Measurements from ENCODE around the gene MRPS12. TPM values are rescaled to one million over a fixed set of nuclear protein-coding genes. Genes with fewer than 3 reads are reported as not detected.

The MRPS12 gene
- total and polyA plus RNA-seq, 9 of the 15 experiments (the other 6 are each of a cell fraction or from before 2014, with no cell fraction given): 8.1 to 174 (median 52.0) TPM

GRCh38 chr19:38924388-38924787 is 6.4 kb upstream of the MRPS12 start:
- H3K9me3 ChIP-seq (replicated peaks; ENCODE audit: control insufficient read depth, insufficient read depth, low read depth, low read length): no peaks in the 10 kb centered on the region
- BruUV-seq (replicated peaks): no TSS peak
- no peak overlapping the region for H3K9ac ChIP-seq (ENCODE audit: insufficient read depth in 1 of 2, low read depth in 2 of 2, low read length in 2 of 2)
- peaks cover 0 to 26% of the 10 kb centered on the region in 2 experiments; a peak in 3 of 5 replicates for H3K4me1 ChIP-seq (replicated peaks in 1 of 2; ENCODE audit: control insufficient read depth in 2 of 2, insufficient read depth in 2 of 2, low read length in 2 of 2)
- intact Hi-C loops (cut with micrococcal nuclease) (no loop called here), in situ Hi-C loops (cut with MboI) (loop anchor here (10.0 kb wide), 1 partner anchor 400 kb away; no protein-coding TSS in a partner anchor)
- no peak for TF ChIP-seq DMBX1 (CRISPR knock-in tag; IDR thresholded peaks at IDR 0.05; ENCODE audit: borderline replicate concordance)
- no peak for TF ChIP-seq BMI1 (IDR thresholded peaks at IDR 0.05; ENCODE audit: low read length)
- no peak for TF ChIP-seq MYNN (IDR thresholded peaks at IDR 0.05)
- no peak for TF ChIP-seq MYNN (CRISPR knock-in tag; IDR thresholded peaks at IDR 0.05)
- no peak for TF ChIP-seq NCOA1 (IDR thresholded peaks at IDR 0.05; ENCODE audit: low read depth)
- TF ChIP-seq ZNF696 (CRISPR knock-in tag; conservative IDR thresholded peaks at IDR 0.05): no peak
- no peak for TF ChIP-seq CUX1 (CRISPR knock-in tag; IDR thresholded peaks at IDR 0.05)
- no peak overlapping the region for H3K27ac ChIP-seq (ENCODE audit: extremely low read depth, low read depth, low read length)
- 97% methylated on average over 7 of the region's 7 CpGs for WGBS (ENCODE audit: insufficient coverage, low coverage, missing lambda C conversion rate)
- CTCF ChIA-PET (ENCODE audit: low intra/inter-chr PET ratio): no interaction called here
- H2AFZ ChIP-seq (ENCODE audit: low read depth, low read length): no peak overlapping the region
- FAIRE-seq: no peak
- H4K20me1 ChIP-seq (replicated peaks; ENCODE audit: control insufficient read depth, insufficient read depth, low read length): no peaks in the 10 kb centered on the region
- peak in 1 of 4 experiments; percentile 5 for DNase-seq (ENCODE audit: extremely low read depth in 1 of 4, low spot score in 3 of 4)
- H3K36me3 ChIP-seq (ENCODE audit: control insufficient read depth, insufficient read depth, low read length): peaks cover 62% of the 10 kb centered on the region; the same call in 1 of the 3 replicates
- no peak for ATAC-seq
- H3K4me2 ChIP-seq (ENCODE audit: insufficient read depth, low read length): no peak overlapping the region
- POLR2A ChIA-PET: interaction anchor here (1.1 kb wide), 1 partner anchor 9 kb away, joined by 3 read pairs; no protein-coding TSS in a partner anchor
- peaks cover 22% of the 10 kb centered on the region for H3K79me2 ChIP-seq (ENCODE audit: control insufficient read depth, insufficient read depth, low read length)
- no peak overlapping the region for H3K4me3 ChIP-seq
- H3K9me1 ChIP-seq (ENCODE audit: control insufficient read depth, insufficient read depth, low read length): no peaks in the 10 kb centered on the region
- no peaks in the 10 kb centered on the region for H3K27me3 ChIP-seq (ENCODE audit: control insufficient read depth in 2 of 2, insufficient read depth in 2 of 2, low read length in 2 of 2)
